Activated CD4-positive, CD25-positive, alpha-beta regulatory T cell treated with anti-CD3 and anti-CD28 coated beads, Interleukin-2, amount 50 U/mL, for 16 hours (primary cell): ENCODE measurements around the gene ZNF837.
A peak's percentile ranks its signal among the peaks of the same experiment; 100 is the strongest.
"Not testable (repeated sequence)": the region's sequence is repeated elsewhere in the genome, so short reads cannot be mapped to it uniquely, and the experiment has no call there.

Experiments used
- DNase-seq: peaks from one replicate; pipeline ENCODE4 v3.0.0-alpha.2; 2020; ENCODE audit warnings: low read depth, low spot score

The ZNF837 gene

GRCh38 chr19:58351558-58351878, 29.3 kb downstream of the ZNF837 start:
- no peak for DNase-seq

GRCh38 chr19:58350871-58351557, 29.8 kb downstream of the ZNF837 start:
- DNase-seq: no peak

GRCh38 chr19:58350001-58350861, 30.6 kb downstream of the ZNF837 start:
- no peak for DNase-seq

- no peak for DNase-seq
These were observed 31.2 kb downstream of the ZNF837 start for GRCh38 chr19:58349590-58349989.

- not testable (repeated sequence) for DNase-seq
These were observed 32.8 kb downstream of the ZNF837 start for GRCh38 chr19:58348080-58348479.

DNA sequence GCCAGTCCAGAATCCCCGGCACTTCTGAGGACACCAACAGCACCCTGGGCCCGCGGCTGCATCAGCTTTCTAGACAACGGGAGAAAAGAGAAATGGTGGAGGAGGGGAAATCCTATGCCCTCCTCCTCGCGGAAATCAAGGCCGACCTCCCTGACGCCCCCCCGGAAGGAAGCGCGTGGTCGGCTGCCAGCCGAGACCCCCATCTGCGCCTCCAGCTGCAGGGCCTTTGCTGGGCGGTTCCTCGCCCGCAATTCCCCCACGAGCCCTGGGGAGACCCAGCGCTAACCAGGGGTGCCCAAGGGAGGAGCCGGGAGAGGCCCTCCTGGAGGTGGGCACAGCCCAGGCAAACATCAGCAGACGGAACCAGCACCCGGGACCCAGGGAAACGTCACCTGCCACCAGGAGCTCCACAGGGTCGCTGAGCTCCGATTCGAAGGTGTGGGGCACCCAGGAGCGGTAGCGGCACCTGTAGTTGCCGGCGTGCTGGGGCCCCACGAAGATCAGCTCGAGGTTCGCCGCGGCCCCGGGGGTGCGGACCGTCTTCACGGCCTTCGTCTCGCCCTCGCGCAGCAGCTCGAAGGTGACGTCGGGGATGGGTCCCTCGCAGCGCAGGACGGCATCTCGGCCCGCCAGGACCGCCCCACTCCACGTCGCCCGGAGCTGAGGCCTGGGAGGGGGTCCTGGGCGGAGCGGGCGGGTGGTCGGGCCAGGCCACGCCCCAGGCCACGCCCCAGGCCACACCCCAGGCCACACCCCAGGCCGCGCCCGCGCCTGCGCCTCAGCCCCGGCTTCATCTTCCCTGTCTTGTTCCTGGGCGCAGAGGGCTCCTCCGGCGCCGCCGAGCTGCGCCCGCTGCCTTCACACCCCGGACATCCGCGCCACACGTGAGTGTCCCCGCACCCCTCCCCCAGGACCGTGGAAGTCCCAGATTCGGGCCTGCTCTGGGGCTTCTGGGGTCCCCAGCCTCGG, 33.6 kb downstream of the ZNF837 start:
- DNase-seq: no peak

DNA sequence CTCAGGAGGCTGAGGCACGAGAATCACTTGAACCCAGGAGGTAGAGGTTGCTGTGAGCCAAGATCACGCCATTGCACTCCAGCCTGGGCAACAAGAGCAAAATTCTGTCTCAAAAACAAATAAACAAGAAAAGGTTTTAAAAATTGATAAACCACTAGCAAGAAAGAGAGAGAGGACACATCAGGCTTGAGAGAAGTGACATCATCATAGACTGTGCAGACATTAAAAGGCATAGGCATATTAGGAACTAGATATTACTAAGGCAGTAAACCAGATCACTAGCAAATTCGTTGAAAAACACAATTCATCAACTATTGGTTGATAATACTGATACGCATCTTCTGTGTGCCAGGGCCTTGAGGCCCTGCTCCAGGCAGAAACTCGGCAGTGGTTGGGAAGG, 35.3 kb downstream of the ZNF837 start:
- no peak for DNase-seq

GRCh38 chr19:58338825-58339558, 41.8 kb downstream of the ZNF837 start:
- DNase-seq: no peak

- no peak for DNase-seq
These were observed 42.5 kb downstream of the ZNF837 start for GRCh38 chr19:58338336-58338735.

DNA sequence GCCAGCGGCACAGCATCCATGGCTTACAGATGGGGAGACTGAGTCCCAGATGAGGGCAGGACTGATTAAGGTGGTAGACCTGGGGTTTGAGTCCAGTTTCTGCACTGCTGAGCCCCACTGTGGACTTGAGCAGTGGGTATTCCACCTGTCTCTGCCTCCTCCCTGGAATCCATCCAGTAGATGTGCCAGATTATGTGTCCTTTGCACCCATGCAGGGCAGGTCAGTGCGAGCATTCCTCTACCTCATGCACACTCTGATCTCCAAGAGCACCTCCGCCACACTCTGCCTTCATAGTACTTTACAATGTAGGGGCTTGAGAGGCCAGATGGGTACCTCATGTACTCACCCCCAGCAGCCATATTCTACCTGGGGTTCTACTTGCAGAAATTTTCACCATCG, 44.0 kb downstream of the ZNF837 start:
- DNase-seq: no peak

DNA sequence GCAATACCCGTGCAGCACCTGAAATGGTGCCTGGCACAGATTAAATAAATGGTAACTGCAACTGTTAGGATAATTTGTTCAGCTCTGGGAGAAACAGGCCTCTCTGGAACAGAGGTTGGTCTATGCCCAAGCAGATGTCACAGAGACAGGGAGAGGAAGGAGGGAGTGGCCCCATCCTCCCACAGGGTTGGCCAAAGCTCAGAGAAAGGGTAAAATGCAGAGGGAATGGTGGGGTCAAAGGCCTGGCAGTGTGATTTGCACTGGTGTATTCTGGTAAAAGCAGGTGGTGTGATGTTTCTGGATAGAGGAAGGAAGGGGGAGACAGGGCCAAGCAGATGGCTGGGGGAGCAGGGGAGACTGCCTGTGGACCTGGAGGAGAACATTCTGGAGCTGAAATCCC, 44.6 kb downstream of the ZNF837 start:
- no peak for DNase-seq

GRCh38 chr19:58335630-58336029, 45.2 kb downstream of the ZNF837 start:
- no peak for DNase-seq

- no peak for DNase-seq
These were observed 46.1 kb downstream of the ZNF837 start for GRCh38 chr19:58334691-58335249.

DNA sequence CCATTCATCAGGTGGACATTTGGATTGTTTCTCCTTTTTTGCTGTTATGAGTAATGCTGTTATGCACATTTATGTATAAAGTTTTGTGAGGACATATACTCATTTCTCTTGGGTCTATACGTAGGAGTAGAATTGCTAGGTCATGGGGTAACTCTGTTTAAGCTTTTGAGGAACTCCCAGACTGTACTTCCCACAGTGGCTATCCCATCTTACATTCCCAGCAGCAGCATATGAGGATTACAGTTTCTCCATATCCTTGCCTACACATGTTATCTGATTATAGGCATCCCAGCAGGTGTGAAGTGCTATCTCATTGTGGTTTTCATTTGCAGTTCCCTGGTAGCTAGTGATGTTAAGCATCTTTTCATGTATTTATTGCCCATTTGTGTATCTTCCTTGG, 48.1 kb downstream of the ZNF837 start:
- DNase-seq: no peak

- DNase-seq: no peak
These were observed 50.4 kb downstream of the ZNF837 start for GRCh38 chr19:58330458-58330857.

GRCh38 chr19:58328999-58329398, 51.8 kb downstream of the ZNF837 start:
- DNase-seq: no peak

GRCh38 chr19:58326914-58327726, 53.7 kb downstream of the ZNF837 start, which contains the start of gene ZSCAN22:
Gene ZSCAN22, plus strand, starts transcription at chr19:58326994. Its CDS starts 7,809 bp downstream, at chr19:58334803.
- peak; percentile 87 for DNase-seq

GRCh38 chr19:58326501-58326913, 54.3 kb downstream of the ZNF837 start:
- no peak for DNase-seq

DNA sequence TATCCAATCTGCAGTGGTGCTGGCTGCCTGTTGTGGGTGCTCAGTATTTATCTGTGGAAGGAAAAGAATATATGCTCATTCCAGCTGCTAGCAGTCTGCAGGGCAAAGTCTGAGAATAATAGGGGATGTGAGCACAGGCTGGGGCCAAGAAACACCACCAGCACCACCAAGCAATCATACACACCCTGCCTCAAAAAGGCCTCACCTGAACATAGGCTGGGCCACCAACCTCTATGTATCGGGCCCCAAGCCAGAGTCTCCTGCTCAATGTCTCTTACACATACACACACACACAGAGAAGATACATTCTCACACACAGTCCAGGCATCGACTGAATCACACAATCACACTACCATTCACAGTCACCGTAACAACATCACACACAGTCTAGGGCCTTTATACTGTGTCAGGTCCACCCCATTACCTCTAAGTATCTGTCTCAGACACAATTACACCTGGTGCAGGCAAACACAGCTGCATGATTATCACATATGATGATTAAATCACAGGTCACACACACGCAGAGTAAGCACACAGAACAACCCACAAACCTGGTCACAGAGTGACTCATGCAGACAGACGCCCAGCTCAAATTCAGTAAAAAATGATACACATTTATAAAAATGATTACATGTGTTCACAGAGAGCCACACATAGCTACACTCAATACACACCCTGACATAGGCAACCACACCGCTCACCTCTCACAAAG, 55.4 kb downstream of the ZNF837 start:
- DNase-seq: no peak
